GM13977 (cell line): Measurements from ENCODE around the gene TECRL.

Source experiments
- DNase-seq: peaks from one replicate; pipeline ENCODE4 v3.0.0; 2012; ENCODE audit warnings: low spot score
- CTCF ChIP-seq: IDR thresholded peaks from 2 replicates; pipeline ENCODE4 v1.5.1; 2012; ENCODE audit warnings: mild to moderate bottlenecking, control low read depth; ENCODE audit not compliant: insufficient read depth; ENCODE audit errors: extremely low read depth, missing control alignments
- in situ Hi-C: fragments of 300-500 bp; cut with MboI; formaldehyde crosslinking; loops from one replicate; pipeline ENCODE4 v1.12.0; 2022; ENCODE audit warnings: low sequenced_read_pairs, low pct_unique_long_range_greater_than_20kb, mixed read lengths, inconsistent platforms; ENCODE audit not compliant: unreplicated experiment

Gene TECRL

GRCh38 chr4:64248186-64248585 is 161.1 kb downstream of the TECRL start:
- no peak for TF ChIP-seq CTCF
- in situ Hi-C loops = no loop called here
- no peak for DNase-seq

- DNase-seq = no peak
- in situ Hi-C loops = no loop called here
- no peak for TF ChIP-seq CTCF
These were observed 178.4 kb downstream of the TECRL start for GRCh38 chr4:64230709-64231310.
